H9 (cell line): ENCODE data around the gene STARD7. TPM values are rescaled to one million over a fixed set of nuclear protein-coding genes. Genes with fewer than 3 reads are reported as not detected.

ENCODE experiments used
- DNase-seq: peaks from one replicate; pipeline ENCODE4 v3.0.0-alpha.2; 2017
- H2AFZ ChIP-seq: one replicate; pipeline ENCODE4 v1.6.1; 2013; ENCODE audit warnings: mild to moderate bottlenecking, low read length, control low read depth, moderate library complexity
- H2AK5ac ChIP-seq: 2 replicates; pipeline ENCODE4 v1.6.1; 2013; ENCODE audit warnings: low read length, control low read depth, mixed read lengths; ENCODE audit not compliant: insufficient read length
- H2BK120ac ChIP-seq: one replicate; pipeline ENCODE4 v1.6.1; 2013; ENCODE audit warnings: low read depth, mild to moderate bottlenecking, low read length, control low read depth, inconsistent platforms; ENCODE audit not compliant: poor library complexity, severe bottlenecking
- H2BK12ac ChIP-seq: 2 replicates; pipeline ENCODE4 v1.6.1; 2013; ENCODE audit warnings: low read length, control low read depth, mixed read lengths, low read depth; ENCODE audit not compliant: insufficient read length
- H2BK15ac ChIP-seq: 2 replicates; pipeline ENCODE4 v1.6.1; 2013; ENCODE audit warnings: low read depth, low read length, control low read depth
- H2BK20ac ChIP-seq: one replicate; pipeline ENCODE4 v1.6.1; 2013; ENCODE audit warnings: low read depth, mild to moderate bottlenecking, low read length, control low read depth, inconsistent platforms; ENCODE audit not compliant: poor library complexity, severe bottlenecking
- H2BK5ac ChIP-seq: 2 replicates; pipeline ENCODE4 v1.6.1; 2013; ENCODE audit warnings: low read length, control low read depth, mixed read lengths; ENCODE audit not compliant: insufficient read length
- H3K14ac ChIP-seq: 2 replicates; pipeline ENCODE4 v1.6.1; 2013; ENCODE audit warnings: low read length, control low read depth; ENCODE audit not compliant: insufficient read depth
- H3K18ac ChIP-seq: 2 replicates; pipeline ENCODE4 v1.6.1; 2013; ENCODE audit warnings: low read depth, mild to moderate bottlenecking, mixed read lengths, low read length, control low read depth; ENCODE audit not compliant: insufficient read length
- H3K23ac ChIP-seq: 2 replicates; pipeline ENCODE4 v1.6.1; 2013; ENCODE audit warnings: low read length, control low read depth, mixed read lengths, low read depth; ENCODE audit not compliant: insufficient read length
- H3K23me2 ChIP-seq: 2 replicates; pipeline ENCODE4 v1.6.1; 2013; ENCODE audit warnings: low read depth, mild to moderate bottlenecking, mixed read lengths, low read length, control low read depth; ENCODE audit not compliant: insufficient read length, poor library complexity, severe bottlenecking
- H3K27ac ChIP-seq: 2 replicates; pipeline ENCODE4 v1.5.1; 2013; ENCODE audit warnings: low read length, control low read depth, mixed read lengths, low read depth; ENCODE audit not compliant: insufficient read length
- H3K27me3 ChIP-seq: 2 replicates; pipeline ENCODE4 v1.6.1; 2013; ENCODE audit warnings: low read length, control low read depth, inconsistent platforms; ENCODE audit not compliant: insufficient read depth
- H3K4ac ChIP-seq: 2 replicates; pipeline ENCODE4 v1.6.1; 2013; ENCODE audit warnings: low read depth, mild to moderate bottlenecking, control low read depth, inconsistent platforms, low read length, moderate library complexity
- H3K4me1 ChIP-seq: 2 replicates; pipeline ENCODE4 v1.6.1; 2013; ENCODE audit warnings: low read length, control low read depth, inconsistent platforms; ENCODE audit not compliant: insufficient read depth
- H3K4me2 ChIP-seq: 2 replicates; pipeline ENCODE4 v1.6.1; 2013; ENCODE audit warnings: low read length, control low read depth, mixed read lengths; ENCODE audit not compliant: insufficient read length, insufficient read depth
- H3K56ac ChIP-seq: 2 replicates; pipeline ENCODE4 v1.6.1; 2013; ENCODE audit warnings: low read depth, mild to moderate bottlenecking, mixed read lengths, low read length, control low read depth; ENCODE audit not compliant: insufficient read length
- H3K79me1 ChIP-seq: 2 replicates; pipeline ENCODE4 v1.6.1; 2013; ENCODE audit warnings: low read depth, mild to moderate bottlenecking, moderate library complexity, low read length, control low read depth, inconsistent platforms; ENCODE audit not compliant: insufficient read depth, poor library complexity, severe bottlenecking
- H3K79me2 ChIP-seq: 2 replicates; pipeline ENCODE4 v1.6.1; 2013; ENCODE audit warnings: low read length, control low read depth, inconsistent platforms; ENCODE audit not compliant: insufficient read depth
- H3K9ac ChIP-seq: 2 replicates; pipeline ENCODE4 v1.6.1; 2013; ENCODE audit warnings: low read length, control low read depth, mixed read lengths; ENCODE audit not compliant: insufficient read length; ENCODE audit errors: extremely low read depth
- H3K9me3 ChIP-seq: one replicate; pipeline ENCODE4 v1.6.1; 2013; ENCODE audit warnings: low read depth, low read length, inconsistent platforms; ENCODE audit not compliant: control insufficient read depth
- H3T11ph ChIP-seq: one replicate; pipeline ENCODE4 v1.6.1; 2013; ENCODE audit warnings: mild to moderate bottlenecking, low read length, control low read depth, inconsistent platforms
- H4K20me1 ChIP-seq: one replicate; pipeline ENCODE4 v1.6.1; 2013; ENCODE audit not compliant: control insufficient read depth, insufficient read length, insufficient read depth
- H4K5ac ChIP-seq: 2 replicates; pipeline ENCODE4 v1.6.1; 2013; ENCODE audit warnings: low read depth, mild to moderate bottlenecking, mixed read lengths, low read length, control low read depth; ENCODE audit not compliant: insufficient read length
- H4K8ac ChIP-seq: replicated peaks from 2 replicates; pipeline ENCODE4 v1.6.1; 2013; ENCODE audit warnings: low read length, control low read depth, mixed read lengths, low read depth; ENCODE audit not compliant: insufficient read length
- H4K91ac ChIP-seq: 2 replicates; pipeline ENCODE4 v1.6.1; 2013; ENCODE audit warnings: low read depth, mild to moderate bottlenecking, moderate library complexity, mixed read lengths, low read length, control low read depth; ENCODE audit not compliant: insufficient read length
- H3K27ac Mint-ChIP-seq, 3 experiments: 2 replicates in 2 of 3; 3 replicates in 1 of 3; pipeline ENCODE4 v1.8.0; 2020 to 2021; ENCODE audit warnings: mixed read lengths in 3 of 3, mild to moderate bottlenecking in 1 of 3, moderate library complexity in 1 of 3
- H3K27me3 Mint-ChIP-seq: 2 replicates; pipeline ENCODE4 v1.8.0; 2021; ENCODE audit warnings: low read depth, mild to moderate bottlenecking, moderate library complexity, mixed read lengths
- H3K36me3 Mint-ChIP-seq, 3 experiments: 2 replicates in 2 of 3; 3 replicates in 1 of 3; pipeline ENCODE4 v1.8.0; 2020 to 2021; ENCODE audit warnings: low read depth in 3 of 3, mixed read lengths in 3 of 3; ENCODE audit not compliant: insufficient read depth in 1 of 3
- H3K4me1 Mint-ChIP-seq, 2 experiments: 2 replicates each; pipeline ENCODE4 v1.8.0; 2020; ENCODE audit warnings: mixed read lengths in 2 of 2
- H3K4me3 Mint-ChIP-seq, 2 experiments: 2 replicates in 1 of 2; 3 replicates in 1 of 2; pipeline ENCODE4 v1.8.0; 2020 to 2021; ENCODE audit warnings: mild to moderate bottlenecking in 2 of 2, mixed read lengths in 2 of 2, moderate library complexity in 1 of 2
- H3K9me3 Mint-ChIP-seq, 2 experiments: 2 replicates in 1 of 2; 3 replicates in 1 of 2; pipeline ENCODE4 v1.8.0; 2020; ENCODE audit warnings: mild to moderate bottlenecking in 2 of 2, mixed read lengths in 2 of 2, moderate library complexity in 1 of 2
- CTCF ChIP-seq: fragments of 200-600 bp; sonication (generic); conservative IDR thresholded peaks from 3 replicates; pipeline ENCODE4 v1.8.0; 2021; ENCODE audit warnings: antibody characterized with exemption, mild to moderate bottlenecking
- WGBS: extraction: QIAGEN DNeasy Blood & Tissue Kit; methylation state at CpG from one replicate; pipeline ENCODE4 v1.1.7; 2013; ENCODE audit warnings: missing lambda C conversion rate, low lambda C conversion rate, mixed read lengths; ENCODE audit not compliant: insufficient read length; ENCODE audit errors: extremely low coverage; 5-methylcytosine and 5-hydroxymethylcytosine counted together
- total RNA-seq: library from RNA; stranded (reverse); gene quantifications from 2 replicates; pipeline ENCODE4 v1.2.1, GENCODE V29; 2021

STARD7 gene
- total RNA-seq, 1 experiment from 2014 or later: 212 TPM

- H2BK12ac ChIP-seq: no peak overlapping the region
- no peak overlapping the region for H2BK120ac ChIP-seq
- H2AK5ac ChIP-seq: no peak overlapping the region
- no peaks in the 10 kb centered on the region for H3K79me1 ChIP-seq
- H3K4me2 ChIP-seq: no peak overlapping the region
- DNase-seq: no peak
- no peaks in the 10 kb centered on the region for H3K4me1 ChIP-seq
- no peak overlapping the region for H3K27ac ChIP-seq
- no peak overlapping the region for H3K23ac ChIP-seq
- Mint-ChIP-seq H3K36me3 (peaks cover 0 to 18% (median 0%) of the 10 kb centered on the region in 3 experiments; a peak in 2 of 7 replicates), H3K27ac (peak overlapping the region in 1 of 3 experiments; percentile 40; a peak in 1 of 7 replicates), H3K4me1 (peaks cover 20 to 27% of the 10 kb centered on the region in 2 experiments), H3K27me3 (peaks cover 27% of the 10 kb centered on the region), H3K9me3 (no peaks in the 10 kb centered on the region), H3K4me3 (no peak overlapping the region)
- no CpG with 5 or more reads among the region's 13 CpGs for WGBS
- H2BK15ac ChIP-seq: no peak overlapping the region
- H3K4ac ChIP-seq: no peak overlapping the region
- no peaks in the 10 kb centered on the region for H3K9me3 ChIP-seq
- no peak overlapping the region for H3K56ac ChIP-seq
- no peak overlapping the region for H3K18ac ChIP-seq
- H4K20me1 ChIP-seq: no peaks in the 10 kb centered on the region
- H4K91ac ChIP-seq: no peak overlapping the region
- H3T11ph ChIP-seq: no peak overlapping the region
- no peak overlapping the region for H2BK20ac ChIP-seq
- no peaks in the 10 kb centered on the region; the same call in 1 of the 2 replicates for H3K27me3 ChIP-seq
- no peak overlapping the region for H4K8ac ChIP-seq
- no peak overlapping the region for H4K5ac ChIP-seq
- no peak for TF ChIP-seq CTCF
- H2AFZ ChIP-seq: no peak overlapping the region
- no peak overlapping the region for H3K14ac ChIP-seq
- H3K23me2 ChIP-seq: peaks cover 6% of the 10 kb centered on the region
- no peaks in the 10 kb centered on the region for H3K79me2 ChIP-seq
- no peak overlapping the region for H3K9ac ChIP-seq
- no peak overlapping the region for H2BK5ac ChIP-seq
Observed at GRCh38 chr2:96140941-96141623, 67.5 kb downstream of the STARD7 start.
